Iris pigment epithelial cell (primary cell): ENCODE measurements around the gene IQCF2.
"Not testable (repeated sequence)": the region's sequence is repeated elsewhere in the genome, so short reads cannot be mapped to it uniquely, and the experiment has no call there.

Experiments used
- DNase-seq: peaks from one replicate; pipeline ENCODE4 v3.0.0-alpha.2; 2011; ENCODE audit warnings: low read depth

Gene IQCF2

DNA sequence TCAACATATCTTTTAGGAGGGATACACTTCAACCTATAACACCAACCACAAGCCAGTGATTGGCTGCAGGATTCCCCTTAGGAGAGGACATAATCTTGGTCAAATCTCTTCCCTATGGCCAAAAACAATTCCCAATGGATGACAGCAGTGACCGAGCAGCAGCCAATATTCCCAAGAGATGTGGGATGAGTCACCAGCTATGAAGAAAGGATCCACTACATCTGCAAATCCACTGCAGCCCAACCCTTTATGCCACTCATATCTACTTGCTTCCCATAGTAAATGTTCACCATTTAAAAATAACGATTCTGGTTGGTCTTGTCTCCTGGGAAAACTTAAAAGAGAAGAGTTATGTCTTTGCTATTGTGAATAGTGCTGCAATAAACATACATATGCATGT lies 18.5 kb downstream of the IQCF2 start:
- DNase-seq = no peak

DNA sequence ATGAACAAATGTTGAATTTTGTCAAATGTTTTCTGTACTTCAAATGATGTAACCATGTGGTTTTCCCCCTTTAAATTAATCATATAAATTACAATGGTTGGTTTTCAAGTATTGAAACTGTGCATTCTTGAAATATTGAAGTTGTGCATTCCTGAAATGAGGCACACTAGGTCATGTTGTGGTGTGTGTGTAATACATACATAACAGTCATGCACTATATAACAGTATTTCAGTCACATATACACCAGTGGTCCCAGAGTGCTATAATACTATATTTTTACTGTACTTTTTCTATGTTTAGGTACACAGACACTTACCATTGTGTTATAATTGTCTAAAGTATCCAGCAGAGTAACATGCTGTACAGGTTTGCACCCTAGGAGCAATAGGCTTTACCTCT lies 25.0 kb downstream of the IQCF2 start:
- no peak for DNase-seq

DNA sequence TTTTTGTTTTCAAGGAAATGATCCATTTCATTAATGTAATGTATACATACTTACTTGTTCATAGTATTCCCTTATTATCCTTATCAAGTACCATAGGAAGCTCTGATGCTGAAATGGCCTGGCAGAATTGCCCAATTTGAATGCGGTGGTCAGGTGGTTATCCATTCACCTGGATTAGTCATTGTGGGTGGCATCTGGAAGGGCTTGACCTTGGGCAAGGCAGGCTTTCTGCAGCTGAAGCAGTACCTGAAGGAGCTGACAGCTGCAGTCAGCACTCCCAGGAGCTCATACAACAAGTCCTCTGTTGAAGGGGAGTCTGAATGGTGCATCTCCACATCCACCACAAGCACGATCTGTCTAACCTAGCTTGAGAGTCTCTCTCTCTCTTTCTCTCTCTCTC lies 26.2 kb downstream of the IQCF2 start:
- DNase-seq = no peak

DNA sequence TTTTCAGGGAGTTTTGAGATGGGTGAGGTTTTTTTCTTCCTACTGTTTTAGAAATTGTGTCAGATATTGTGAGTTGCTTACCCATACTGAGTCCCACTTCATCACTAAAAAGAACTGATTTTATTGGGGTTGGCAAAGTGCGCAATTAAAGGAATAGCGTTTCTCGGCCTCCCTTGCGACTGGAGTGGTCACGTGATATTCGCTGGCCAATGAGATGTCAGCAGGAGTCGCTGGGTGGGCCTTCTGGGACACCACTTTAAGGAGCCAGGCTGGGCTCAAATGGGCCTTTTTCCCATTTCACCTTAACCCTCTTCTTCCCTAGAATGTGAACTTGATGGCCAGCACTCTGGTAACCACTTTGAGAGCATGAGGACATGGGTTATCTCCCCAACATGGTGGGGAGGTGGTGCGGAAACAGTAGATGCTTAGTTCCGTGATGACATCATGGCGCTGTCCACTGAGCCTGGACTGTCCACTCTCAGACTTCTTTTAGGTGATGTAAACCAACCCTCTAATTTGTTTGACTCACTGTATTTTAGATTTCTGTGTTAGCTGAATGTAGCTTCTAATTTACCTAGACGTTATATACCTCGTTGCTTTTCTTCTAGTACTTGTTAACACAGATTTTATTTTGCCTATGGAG lies 27.2 kb downstream of the IQCF2 start:
- no peak for DNase-seq

DNA sequence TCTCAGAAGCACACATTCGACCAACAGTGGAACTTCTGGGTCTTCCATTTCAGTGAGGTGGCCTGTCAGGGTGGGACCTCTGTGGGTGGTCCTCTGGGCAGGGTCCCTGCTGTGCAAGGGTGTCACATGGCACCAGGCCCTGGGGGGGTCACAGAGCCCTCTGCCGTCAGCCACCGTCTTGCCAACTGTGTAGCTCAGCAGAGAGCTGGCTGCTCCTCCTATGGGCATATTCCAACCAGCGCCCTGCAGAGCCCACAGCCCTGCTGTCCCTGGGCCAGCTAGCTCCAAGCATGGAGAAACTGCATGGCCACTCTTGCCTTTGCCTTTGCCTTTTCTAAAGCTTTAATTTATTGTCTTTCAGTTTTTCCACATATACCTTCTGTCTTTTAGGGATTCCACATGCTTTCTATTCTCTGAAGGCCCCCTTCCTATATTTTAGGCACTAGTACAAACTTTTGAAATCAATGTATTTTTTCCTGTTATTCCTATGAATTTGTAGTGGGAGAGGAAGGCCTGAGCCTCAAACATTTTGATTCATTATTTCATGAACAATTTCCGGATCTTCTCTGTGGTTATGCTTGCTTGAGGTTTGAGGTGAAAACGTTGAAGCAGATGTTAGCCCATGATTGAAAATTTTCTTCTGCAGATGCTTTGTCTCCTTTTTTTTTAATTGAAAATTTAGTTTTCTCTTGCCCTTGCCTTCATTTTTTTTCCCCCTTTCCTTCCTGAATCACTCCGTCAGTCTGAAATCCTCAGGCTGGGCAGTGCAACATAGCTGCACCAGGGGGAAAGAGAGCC lies 30.0 kb downstream of the IQCF2 start:
- DNase-seq = no peak

DNA sequence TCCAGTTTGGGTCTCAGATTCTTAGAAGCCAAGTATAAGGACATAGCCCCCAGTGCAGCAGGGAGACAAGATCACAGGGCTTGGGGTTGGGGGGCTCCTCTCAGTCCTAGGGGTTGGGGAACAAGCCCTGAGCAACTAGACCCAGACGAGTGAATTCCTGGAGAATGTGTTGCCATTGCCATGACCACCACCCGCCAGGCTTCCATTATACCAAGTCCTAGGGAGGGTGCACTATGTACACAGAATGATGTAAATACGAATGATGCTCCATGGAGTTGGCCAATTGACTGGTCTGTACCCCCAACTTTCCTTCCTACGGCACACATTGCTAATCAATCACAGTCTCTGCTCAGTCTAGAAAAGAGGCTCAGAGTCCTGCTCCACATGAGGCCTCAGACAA lies 33.0 kb downstream of the IQCF2 start:
- no peak for DNase-seq

GRCh38 chr3:51894939-51895338 lies 33.5 kb downstream of the IQCF2 start:
- no peak for DNase-seq

- no peak for DNase-seq
These were observed 35.3 kb downstream of the IQCF2 start for GRCh38 chr3:51896607-51897305.

GRCh38 chr3:51897391-51897790 lies 36.0 kb downstream of the IQCF2 start:
- DNase-seq = no peak

DNA sequence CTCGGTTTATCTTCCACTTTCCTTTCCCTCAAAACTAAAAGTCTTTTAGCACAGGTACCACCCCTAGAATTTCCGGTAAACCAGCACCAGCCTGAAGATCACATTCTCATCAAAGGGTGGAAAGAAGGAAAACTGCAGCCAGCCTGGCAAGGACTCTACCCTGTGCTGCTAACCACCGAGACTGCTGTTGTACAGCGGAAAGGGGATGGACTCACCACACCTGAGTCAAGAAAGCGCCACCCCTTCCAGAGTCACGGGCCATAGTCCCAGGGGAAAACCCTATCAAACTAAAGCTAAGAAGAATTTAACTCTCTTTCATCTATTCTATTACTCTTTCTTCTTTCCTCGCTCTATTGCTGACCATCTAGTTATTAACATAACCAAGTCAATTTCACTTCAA lies 38.6 kb downstream of the IQCF2 start:
- DNase-seq = not testable (repeated sequence)

DNA sequence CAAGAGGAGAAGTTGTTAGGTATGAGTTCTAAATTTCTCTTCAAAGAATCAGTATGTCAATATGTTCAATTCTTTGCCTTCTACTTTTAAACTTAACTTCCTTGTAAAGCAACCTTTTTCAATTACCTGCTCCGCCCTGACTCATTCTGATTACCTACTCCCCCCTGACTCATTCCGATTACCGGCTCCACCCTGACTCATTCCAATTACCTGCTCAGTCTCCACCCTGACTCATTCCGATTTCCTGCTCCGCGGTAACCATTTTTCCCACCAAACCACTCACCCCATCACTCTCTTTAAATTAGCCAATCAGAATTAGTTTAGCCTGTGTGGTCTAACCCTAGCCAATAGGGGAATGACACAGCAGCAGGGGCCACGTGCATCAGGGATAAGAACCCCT lies 40.9 kb downstream of the IQCF2 start:
- not testable (repeated sequence) for DNase-seq

DNA sequence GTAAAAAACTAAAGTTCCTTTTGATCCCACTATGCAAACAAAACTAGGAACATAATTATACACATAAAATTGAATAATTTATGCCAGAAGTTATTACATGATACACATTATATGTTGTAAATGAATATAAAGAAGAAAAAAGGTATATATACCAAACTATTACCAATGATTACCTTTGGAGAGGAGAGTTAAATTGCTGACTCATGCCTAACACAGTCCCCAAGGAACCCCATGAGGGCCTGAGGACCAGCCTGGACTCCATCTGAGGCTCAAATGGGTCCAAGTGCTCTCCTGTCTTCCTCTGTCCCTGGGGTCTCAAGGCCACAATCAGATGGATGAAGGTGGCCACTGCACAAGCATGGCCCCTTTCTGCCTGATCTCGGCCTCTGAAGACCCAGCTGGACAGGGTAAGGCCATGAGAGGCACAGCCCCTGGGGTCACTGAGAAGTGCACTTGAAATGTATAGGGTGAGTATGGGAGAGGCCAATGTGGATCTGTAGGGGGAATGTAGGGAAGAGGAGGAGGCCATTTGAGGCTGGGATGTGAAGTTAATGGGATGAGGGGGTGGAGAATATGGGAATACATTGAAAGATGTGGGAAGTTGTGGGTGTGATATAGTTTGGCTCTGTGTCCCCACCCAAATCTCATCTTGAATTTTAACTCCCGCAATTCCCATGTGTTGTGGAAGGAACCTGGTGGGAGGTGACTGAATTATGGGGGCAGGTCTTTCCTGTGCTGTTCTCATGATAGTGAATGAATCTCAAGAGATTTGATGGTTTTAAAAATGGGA lies 42.8 kb downstream of the IQCF2 start:
- DNase-seq = no peak

GRCh38 chr3:51908026-51908425 lies 46.6 kb downstream of the IQCF2 start:
- DNase-seq = no peak
